HG03354 (cell line): ENCODE measurements around the gene NXPH1.

Experiments
- ATAC-seq: cut with Tn5 transposase; IDR thresholded peaks from one replicate; pipeline ENCODE4 v1.9.1; 2021; ENCODE audit warnings: mild to moderate bottlenecking; ENCODE audit not compliant: unreplicated experiment, poor library complexity, severe bottlenecking

NXPH1 gene

DNA sequence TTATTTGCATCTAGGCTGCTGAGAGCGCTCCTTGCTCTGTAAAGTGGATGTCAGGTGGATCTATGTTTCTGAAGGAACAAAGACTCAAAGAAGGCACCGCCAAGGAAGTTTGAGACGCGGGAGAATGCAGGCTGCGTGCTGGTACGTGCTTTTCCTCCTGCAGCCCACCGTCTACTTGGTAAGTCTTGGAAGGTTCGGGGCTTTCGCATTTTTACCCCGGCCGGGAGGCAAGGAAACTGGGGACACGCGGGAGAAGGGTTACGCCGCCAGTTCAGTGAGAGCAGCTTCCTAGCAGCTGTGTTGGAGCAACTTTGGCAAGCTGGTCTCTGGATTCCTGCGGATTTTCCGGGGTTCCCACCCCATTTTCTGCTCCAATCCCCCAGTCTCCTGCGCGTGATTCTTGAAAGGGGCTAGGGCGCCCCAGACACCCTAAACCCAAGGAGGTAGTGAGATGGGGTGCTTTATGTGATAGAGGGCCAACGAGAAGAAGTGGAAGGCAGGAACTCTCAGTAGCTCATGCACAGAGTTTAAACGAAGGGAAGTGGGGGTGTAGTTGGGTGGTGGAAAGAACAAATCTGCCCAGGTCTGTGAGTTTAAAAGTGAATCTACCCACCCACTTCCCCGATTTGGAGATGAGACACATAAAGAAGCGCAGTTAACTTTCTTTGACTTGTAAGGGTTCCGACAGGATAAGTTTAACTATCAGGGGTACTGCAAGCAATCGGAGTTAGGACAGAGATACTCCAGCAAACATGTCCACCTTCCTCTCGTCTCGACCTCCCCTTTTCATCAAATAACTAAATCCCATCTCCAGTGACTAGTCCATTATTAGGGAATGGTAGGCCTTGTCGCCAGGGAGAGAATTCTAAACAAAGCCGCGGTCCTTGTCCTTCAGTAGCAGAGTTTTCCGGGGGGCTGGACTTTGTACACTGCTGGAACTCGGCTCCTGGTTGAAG is 2.5 kb downstream of the NXPH1 start:
- ATAC-seq = no peak

DNA sequence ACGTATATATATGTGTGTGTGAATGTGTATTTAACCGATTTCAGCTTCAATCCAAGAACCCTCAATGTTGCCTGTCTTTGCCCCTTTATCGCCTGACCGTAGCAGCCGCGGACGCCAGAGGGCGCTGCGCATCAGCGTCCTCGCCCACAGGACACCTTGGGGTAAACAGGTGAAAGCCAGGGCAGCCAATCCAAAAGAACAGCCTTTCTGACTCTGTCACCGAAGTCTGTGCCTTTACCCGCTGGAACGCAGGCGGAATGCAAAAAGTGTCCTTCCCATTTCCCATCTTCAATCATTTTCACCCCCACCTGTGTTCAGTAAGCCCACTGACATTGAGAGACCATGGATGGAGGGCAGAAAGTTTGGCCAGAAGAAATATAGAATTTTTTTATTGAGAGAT is 3.6 kb downstream of the NXPH1 start:
- ATAC-seq = peak; percentile 82

DNA sequence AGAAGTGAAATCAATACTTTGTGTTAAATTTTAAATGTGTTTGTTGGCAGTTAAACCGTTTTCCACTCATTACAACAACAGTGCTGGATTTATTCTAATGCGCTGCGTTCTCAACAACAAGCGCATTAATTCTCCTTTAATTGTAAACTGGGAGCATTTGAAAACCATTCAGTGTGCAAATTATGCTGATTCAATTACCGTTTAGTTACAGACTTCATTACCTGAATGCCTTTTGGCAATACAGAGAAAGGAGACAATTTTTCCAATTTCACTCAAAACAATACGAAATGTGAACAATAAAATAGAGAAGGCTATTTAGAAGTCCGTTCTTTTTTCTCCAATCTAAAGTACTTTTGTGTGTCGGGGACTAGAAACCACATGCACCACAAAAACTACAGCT is 4.2 kb downstream of the NXPH1 start:
- ATAC-seq = no peak

DNA sequence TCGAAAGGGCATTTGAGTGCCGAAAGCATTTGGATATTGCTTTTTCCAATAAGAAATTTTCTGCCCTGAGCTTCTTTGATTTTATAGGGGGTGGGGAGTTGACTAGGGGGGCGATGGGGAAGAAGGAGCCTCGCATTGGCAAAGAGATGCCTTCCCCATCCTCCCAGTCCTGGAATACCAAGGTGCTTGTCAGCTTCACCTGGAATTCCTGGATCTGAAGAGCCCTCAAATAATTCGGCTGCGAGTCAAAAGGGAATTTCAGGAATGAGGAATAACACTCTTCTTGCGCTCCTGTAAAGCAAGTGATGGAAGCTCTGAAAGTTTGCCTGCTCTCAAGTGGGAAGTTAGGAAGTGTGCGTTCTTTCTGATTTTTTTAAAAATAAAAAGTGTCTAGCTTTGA is 7.3 kb downstream of the NXPH1 start:
- ATAC-seq = no peak

DNA sequence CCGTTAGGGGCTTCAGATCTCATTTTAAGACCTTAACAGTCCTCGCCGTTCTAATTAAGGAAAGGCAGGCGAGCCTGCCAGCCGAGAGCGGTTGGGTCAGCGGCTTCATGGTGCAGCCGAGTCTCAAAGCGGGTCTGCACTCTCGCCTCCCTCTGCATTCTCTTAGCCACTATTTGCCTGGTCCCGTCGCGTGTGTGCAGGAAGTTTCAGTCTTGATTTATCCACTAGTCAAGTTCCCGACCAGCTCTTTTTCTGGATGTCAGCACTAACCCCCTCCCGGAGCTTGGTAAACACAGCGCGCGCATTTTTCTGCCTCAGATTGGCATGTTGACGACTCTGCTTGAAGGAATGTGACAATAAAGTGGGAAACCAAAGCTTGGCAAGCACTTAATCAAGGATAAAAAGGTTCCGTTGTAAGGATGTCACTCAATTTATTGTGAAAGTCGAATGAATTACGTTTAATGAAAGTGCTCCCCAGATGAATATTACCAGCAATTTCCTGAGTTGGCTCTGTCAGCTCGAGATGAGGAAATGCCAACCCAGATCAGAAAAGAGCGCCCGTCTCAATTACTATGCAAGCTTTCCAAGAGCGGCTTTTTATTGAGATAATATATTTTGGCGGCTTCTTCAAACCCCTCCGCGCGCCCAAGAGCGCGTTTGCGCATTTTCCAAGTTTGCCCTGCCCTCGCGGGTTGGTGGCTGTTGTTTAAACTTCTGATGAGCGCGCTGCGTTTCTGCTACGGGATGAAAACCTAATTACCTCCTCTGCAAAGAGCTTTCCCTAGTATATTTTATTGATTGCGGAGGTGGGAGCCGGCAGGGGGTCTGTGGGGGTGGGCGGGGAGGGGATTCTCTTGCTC is 7.9 kb downstream of the NXPH1 start:
- no peak for ATAC-seq

DNA sequence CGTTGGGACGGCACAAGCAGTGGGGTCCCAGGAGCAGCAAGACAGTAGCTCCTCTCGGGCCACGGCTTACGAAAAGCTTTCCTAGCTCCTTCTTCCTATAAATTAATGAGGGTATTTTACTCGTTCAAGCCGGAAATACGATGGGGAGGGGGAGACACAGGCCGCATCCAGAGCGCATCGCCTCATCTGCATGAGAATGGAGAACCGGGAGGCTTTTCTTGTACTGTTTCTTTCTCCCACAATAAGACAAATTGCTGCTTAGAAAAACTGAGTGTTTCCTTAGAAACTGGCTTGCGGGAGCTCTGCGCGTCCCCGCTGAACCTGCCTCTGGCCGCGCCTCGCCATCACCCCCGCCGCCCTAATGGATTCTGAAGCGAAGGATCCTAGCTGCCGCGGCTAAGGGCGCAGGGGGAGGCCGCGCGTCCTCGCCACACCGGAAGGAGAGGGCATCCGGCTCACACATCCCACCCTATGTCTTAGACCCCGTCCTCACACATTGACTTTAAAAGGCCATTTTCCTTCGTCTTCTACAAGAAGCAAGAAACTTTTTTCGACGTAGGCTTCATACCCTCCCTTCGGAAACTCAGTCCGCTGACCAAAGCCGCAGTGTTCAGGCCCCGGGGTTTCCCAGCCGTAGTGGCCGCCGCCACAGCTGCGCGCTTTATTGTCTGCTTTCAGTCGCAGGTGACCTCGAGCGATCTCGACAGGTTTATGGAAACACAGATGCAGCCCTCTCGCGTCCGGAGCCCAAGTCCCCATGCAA is 8.8 kb downstream of the NXPH1 start:
- peak; percentile 8 for ATAC-seq

DNA sequence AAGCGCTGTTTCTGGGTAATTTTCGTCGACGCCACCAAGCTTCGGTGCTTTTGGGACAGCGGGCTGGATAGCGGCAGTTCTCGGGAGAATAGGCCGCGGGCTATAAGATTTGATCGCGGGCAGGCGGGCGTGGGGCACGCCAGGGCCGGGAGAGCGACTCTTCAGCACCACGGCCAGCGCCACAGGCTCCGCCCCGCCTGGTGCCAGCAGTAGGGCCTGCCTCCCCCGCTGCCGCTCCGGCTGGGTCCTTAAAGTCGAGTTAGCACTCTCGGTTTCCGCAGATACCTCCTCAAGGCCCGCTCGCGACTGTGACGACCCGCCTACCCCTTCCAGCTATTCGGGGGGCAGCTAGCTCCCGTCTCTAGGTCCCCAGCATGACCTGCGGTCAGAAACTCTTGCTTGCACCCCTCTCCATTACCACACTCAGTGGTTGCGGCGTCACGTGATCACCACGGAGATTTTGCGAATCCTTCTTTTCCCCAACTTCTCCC is 9.4 kb downstream of the NXPH1 start:
- peak; percentile 84 for ATAC-seq

DNA sequence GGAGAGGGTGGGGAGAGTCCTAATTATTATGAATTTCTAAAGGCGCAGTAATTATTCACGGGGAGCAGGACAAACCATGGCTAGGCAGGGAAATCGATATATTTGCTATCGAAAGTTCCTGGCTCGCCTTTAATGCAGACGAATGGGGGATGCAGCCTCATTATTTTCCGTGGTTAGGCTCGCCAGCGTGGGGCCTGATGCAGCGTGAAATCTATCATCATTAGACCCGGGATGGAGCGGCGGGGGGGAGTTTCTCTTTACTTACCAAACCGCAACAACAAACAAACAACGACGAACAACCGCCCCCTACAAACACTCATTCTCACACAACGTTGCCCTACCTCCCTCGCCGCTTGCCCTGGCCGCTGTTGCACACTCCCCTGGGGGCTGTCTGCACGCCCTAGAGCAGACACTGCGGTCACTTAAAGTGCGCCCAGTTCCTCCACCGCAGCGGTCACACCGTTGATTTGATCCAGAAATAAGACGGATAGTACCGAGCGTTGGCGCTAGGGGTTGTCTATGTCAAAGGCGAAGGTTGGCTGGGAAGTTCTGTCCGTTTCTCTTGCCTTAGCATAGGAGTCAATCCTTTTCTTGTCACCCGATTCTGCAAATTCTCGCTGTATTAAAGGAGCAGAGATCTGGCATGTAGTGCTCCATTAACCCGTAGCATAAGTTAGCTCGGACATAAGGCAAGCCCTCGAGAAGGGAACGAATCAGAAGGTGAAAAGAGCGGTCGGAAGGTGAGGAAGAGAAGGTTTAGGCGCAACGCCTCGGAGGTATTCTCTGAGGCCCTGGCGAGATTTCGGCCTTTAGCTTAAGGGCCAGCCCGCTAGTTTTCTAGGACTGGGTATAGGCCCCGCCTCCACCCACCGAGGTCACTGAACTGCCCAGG is 10.4 kb downstream of the NXPH1 start:
- peak; percentile 59 for ATAC-seq

DNA sequence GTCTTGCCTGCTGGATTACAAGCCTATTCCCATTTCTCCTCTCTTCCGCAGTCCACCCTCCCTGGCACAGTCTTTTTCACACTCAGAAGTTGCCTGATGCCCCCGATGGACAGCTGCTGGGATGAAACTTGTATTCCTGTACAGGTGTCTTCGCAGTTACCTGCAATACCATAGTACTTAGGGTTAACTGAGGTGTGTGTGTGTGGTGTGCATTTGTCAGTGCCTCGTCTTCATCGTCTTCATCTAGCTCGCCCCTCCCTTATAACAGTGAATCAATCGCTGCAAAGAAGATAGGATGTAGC is 11.0 kb downstream of the NXPH1 start:
- ATAC-seq = no peak

DNA sequence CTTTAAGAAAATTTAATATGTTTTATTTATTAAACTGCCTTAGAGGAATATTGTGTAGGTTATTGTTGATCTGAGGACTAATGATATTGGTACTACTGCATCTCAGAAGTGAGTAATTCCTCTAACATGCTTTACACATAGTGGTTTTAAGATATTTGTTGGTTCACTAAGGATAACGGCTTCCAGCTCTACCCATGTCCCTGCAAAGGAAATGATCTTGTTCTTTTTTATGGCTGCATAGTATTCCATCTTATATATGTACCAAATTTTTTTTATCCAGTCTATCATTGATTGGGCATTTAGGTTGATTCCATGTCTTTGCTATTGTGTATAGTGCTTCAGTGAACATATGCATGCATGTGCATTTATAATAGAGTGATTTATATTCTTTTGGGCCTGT is 20.1 kb downstream of the NXPH1 start:
- no peak for ATAC-seq

DNA sequence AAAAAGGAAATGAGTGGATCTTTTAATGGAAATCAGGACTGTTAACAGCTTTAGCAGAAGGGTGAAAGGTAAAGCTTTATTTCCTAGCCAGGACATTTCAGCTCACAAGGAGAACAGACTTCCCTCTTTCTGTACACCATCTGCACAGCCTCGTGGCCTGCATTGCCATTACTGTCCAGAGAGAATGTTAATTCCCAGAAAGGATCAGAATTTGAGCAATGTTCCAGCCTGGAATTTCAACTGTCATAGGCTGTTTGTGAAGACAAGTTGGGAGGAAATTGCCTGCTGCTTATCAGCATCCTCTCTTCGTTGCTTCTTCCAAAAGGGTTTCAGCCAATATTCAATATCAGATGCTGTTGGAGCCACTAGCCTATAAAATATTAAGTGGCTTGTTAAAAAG is 22.0 kb downstream of the NXPH1 start:
- ATAC-seq = no peak

DNA sequence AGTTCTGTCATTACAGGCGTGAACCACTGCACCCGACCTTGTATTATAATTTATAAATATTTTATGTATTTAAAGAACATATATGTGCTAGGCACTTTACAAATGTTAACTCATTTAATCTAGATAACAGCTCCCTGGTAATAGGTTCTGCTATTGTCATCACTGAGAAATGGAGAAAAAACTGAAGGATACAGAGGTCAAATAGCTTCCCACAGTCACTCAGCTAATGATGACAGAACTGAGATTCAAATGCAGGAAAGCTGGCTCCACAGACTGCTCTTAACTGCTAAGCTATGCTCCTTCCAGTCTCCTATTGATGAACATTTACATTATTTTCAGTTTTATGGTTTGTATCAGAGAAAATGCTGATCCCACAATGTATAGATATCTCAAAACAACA is 28.9 kb downstream of the NXPH1 start:
- no peak for ATAC-seq

DNA sequence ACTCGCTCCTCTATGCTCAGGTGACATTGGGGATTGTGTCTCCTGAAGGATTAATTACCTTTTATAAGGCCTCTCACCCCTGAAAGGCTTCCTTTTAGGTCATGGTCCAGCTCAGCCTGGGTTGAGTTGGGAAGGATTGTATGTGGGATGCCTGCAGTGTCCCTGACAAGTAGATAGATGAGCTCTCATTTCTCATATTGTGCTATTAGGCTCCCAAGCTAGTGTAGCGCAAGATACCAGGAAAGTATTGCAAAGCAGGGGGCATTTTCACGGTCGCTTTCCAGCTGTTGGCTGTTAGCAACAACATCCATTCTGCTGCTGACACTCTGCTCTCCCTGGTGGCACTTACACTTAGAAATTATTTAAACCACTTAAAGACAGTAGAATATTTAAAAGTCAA is 31.9 kb downstream of the NXPH1 start:
- no peak for ATAC-seq

DNA sequence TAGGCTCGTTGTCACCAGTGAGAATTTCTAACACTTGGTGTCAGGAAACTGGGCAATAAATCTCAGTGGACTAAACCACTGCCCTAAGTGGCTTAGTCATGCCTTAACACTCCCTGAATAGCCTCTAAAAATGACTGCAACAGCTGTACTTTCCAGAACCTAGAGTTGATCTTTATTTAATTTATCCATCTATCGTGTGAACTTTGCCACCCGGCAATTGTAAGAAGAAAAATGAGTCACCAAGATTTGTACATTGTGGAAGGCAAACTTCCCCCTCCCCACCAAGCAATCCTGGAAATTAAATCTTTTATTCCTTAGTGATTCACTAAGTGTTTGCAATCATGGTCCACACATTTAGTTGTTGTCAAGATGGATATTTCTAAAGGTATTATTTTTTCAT is 47.1 kb downstream of the NXPH1 start:
- ATAC-seq = no peak

DNA sequence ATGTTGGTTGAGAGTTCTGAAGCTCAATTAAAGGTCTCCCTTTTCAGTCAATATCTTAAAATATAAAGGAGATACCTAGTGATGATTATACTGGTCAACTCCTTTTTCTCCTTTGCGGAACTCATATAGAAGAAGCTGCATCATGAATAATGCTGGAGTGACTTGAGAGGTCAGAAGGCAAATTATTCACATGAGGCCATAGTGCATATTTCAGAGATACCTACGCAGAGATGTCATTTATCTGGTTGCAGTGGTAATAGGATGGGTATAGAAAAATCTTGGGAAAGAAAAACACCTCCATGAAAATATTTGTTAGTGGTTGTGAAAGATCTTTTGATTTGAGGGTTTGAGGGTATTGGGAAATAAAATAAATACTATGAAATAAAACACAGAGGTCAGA is 47.7 kb downstream of the NXPH1 start:
- ATAC-seq = no peak

DNA sequence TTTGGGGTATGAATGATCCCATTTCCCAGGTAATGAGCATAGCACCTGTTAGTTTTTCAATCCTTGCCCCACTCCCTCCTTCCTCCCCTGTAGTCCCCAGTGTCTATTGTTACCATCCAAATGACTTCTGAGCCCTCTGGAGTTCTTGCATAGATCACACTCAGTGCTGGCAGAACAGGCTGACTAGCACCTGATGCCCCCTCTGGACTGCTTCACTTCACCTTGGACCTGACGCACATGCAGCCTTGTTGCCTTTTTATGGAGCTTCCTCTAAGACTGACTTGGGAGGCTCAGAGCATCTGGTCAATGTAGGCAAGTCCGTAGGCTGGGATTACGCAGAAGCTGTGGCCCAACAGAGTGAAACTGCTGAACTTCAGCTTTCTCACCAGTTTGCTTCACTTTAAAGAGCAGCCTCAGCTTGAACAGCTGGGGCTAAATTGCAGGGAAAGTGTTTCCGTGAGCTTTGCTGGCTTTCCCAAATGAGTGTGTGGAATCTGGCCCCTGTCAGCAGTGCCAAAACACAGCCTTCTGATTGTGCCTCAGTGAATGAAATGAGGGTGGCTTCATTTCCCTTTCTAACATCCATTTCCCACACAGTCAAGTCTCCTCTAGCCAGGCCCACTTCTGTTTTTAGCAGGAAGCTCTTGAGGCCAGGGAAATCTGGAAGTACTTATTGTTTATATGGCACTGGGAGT is 48.5 kb downstream of the NXPH1 start:
- ATAC-seq = no peak

DNA sequence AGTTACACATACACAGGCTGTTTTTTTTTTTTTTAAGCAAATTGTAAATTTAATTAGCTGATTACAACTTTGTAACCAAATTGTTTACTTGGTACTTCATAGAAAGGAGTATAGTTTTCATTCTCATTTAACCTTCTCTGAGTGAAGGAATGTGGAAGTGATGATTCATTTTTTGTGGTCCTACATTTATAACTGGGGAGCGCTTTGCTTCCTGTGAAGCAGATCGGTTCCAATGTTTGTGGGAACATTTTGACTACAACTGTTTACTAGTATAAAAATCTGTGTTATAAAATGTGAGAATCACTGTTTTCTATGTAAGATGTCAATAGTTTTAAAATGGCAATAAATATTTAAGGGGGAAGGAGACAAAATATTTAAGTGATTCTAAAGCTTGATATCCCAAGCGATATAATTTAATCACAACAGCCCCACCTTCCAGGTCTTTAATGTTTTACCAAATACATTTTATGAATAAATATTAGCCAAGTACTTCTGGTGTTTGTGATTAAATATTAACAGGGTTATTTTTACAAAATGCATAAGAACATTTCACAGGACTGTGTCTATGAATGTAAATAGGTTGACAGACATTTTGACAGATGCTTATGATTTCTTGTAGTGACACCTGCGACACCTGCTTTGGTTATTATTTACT is 57.1 kb downstream of the NXPH1 start:
- no peak for ATAC-seq

DNA sequence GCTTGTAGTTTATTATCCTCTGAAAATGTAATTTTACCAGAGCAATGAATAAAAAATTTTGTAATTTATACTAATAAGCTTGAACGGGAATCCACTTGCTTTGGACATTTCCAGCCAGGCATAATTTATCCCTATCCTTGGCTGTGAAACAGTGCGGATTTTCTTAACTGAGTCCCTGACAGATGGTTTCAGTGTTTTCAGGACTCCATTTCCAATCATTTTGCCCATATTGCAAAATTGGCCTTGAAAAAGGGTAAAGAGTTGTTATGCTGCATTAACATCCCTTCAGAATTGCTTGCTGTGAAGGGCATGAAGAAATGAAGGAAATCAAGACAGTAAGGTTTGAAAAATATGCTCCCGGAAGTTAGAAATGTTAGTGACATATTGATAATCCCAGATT is 57.7 kb downstream of the NXPH1 start:
- no peak for ATAC-seq
